Adrenal gland (tissue), 5 donors: ENCODE results near the gene HOXA13.

Experiments used
- POLR2A ChIP-seq, 2 donors: fragments of 450-650 bp; IDR thresholded peaks; one replicate each; pipeline ENCODE4 v1.6.1; 2017; ENCODE audit warnings: antibody characterized with exemption in 2 of 2, mild to moderate bottlenecking in 2 of 2, moderate library complexity in 1 of 2
- TF ChIP-seq, protein P1 (sequence below), 6 experiments: fragments of 450-650 bp in 4 of 6; fragments of 200-600 bp in 2 of 6; sonication (generic) in 1 of 6; IDR thresholded peaks; 1 replicate in 5 of 6; 2 replicates in 1 of 6; pipeline versions ENCODE4 v1.5.1 to v1.8.0; 2016 to 2021; ENCODE audit warnings: antibody characterized with exemption in 6 of 6, mild to moderate bottlenecking in 2 of 6, moderate library complexity in 1 of 6
- donor health status: DM: no; HTN: no; CAD: no.

DNA sequence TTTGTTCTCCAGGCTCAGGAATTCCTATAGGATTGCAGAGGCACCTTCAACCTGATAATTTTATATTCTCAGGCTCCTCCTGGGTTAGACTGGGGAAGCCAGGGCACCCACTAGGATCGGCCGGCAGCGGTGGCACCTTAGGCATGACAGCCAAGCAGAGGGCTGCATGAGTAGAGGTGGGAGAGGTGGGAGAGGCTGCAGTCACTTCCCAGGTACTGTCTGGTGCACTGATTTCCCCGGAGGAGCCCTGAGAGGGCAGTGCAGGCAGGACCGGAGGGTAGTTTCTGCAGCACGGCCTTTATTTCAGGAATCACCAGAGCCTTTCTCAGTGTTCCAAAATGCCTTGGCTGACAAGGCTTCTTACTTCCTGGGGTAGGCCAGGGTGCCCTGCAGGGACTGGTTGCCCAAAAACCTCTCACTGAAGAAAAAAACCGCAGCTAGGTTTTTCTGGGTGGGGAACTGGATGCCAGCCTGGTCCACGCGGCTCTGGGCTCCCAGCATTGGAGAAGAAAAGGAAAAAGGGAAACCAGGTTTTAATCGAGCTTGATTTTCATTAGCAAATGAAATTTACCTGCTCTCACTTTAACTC is 3.6 kb upstream of the HOXA13 start:
- TF ChIP-seq POLR2A (IDR thresholded peaks at IDR 0.05): no peak
- TF ChIP-seq, protein P1, sequence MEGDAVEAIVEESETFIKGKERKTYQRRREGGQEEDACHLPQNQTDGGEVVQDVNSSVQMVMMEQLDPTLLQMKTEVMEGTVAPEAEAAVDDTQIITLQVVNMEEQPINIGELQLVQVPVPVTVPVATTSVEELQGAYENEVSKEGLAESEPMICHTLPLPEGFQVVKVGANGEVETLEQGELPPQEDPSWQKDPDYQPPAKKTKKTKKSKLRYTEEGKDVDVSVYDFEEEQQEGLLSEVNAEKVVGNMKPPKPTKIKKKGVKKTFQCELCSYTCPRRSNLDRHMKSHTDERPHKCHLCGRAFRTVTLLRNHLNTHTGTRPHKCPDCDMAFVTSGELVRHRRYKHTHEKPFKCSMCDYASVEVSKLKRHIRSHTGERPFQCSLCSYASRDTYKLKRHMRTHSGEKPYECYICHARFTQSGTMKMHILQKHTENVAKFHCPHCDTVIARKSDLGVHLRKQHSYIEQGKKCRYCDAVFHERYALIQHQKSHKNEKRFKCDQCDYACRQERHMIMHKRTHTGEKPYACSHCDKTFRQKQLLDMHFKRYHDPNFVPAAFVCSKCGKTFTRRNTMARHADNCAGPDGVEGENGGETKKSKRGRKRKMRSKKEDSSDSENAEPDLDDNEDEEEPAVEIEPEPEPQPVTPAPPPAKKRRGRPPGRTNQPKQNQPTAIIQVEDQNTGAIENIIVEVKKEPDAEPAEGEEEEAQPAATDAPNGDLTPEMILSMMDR (IDR thresholded peaks at IDR 0.05): no peak
